ENCODE results near the gene ERCC1.

ERCC1 gene

DNA sequence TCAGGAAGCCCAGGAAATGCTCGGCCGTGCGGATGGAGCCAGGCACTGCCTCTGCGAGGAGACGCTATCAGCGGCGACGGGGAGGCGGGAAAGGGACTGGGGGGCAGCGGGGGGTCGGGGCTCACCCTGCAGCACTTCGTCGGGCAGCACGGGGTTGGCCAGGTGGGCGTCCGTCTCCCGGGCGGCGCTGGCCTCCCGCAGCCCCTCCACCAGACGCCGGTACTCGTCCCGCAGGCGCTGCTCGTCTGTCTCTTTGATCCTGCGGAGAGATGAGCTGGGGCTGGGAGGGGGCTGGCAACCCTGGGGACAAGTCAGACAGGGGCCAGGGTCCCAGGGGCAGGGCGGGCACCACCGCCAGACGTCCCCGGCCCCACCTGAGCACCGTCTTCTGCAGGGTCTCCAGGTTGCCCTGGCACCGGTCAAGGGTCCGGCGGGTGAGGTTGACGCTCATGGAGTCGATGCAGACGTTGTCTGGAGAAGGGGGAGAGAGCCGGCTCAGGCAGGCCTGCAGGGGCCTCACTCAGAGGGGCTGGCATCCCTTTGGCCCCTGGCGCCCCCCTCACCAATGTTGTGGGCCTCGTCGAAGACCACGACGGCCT, 59.8 kb downstream of the ERCC1 start:
- FAIRE-seq (no peak), DNase-seq (ENCODE audit: insufficient read length, low spot score) (no peak)
- TF ChIP-seq POLR2A (IDR thresholded peaks at IDR 0.05; ENCODE audit: low read depth, low read length): no peak

DNA sequence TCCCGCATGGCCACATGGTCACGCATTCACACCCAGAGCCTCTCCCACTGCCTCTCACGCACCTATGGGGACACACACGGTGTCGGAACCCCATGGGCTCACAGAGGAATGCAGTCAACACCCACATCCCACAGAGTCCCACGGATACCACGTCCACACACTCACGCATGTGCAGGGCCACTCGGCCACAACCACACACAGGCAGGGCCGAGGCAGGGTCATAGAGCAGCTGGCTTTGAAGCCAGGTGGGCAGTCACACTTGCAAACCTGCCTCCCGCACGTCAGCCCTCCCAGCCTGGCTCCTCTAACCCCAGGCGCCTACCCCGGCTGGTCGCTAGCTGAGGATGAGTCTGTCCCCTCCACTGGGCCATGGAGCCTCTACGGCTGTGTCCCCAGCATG, 61.4 kb downstream of the ERCC1 start:
- no peak for DNase-seq (ENCODE audit: insufficient read length, low spot score)
- TF ChIP-seq POLR2A (IDR thresholded peaks at IDR 0.05; ENCODE audit: low read depth, low read length): no peak
- no peak for FAIRE-seq

- no peak for TF ChIP-seq POLR2A (IDR thresholded peaks at IDR 0.05; ENCODE audit: low read depth, low read length)
- DNase-seq (ENCODE audit: insufficient read length, low spot score) (no peak), FAIRE-seq (no peak)
These were observed 62.1 kb downstream of the ERCC1 start for GRCh38 chr19:45361608-45362007.

GRCh38 chr19:45358213-45358792, 65.4 kb downstream of the ERCC1 start:
- DNase-seq (ENCODE audit: insufficient read length, low spot score) (no peak), FAIRE-seq (no peak)
- TF ChIP-seq POLR2A (IDR thresholded peaks at IDR 0.05; ENCODE audit: low read depth, low read length): no peak

GRCh38 chr19:45357445-45357783, 66.3 kb downstream of the ERCC1 start:
- DNase-seq (ENCODE audit: insufficient read length, low spot score) (no peak), FAIRE-seq (no peak)
- no peak for TF ChIP-seq POLR2A (IDR thresholded peaks at IDR 0.05; ENCODE audit: low read depth, low read length)

Measured in H54 (cell line).